ENCODE data around the gene CLRN1.

- TF ChIP-seq CTCF (IDR thresholded peaks at IDR 0.05; ENCODE audit: borderline replicate concordance, extremely low read depth, low read length, poor library complexity, severe bottlenecking), result no peak
- no peak for TF ChIP-seq EZH2 (IDR thresholded peaks at IDR 0.05; ENCODE audit: borderline replicate concordance, low read depth, low read length, severe bottlenecking)
Observed at GRCh38 chr3:151002003-151002981, 29.8 kb upstream of the CLRN1 start.

All from DND-41 (cell line).